ENCODE measurements around the gene RANGAP1.

RANGAP1 gene

GRCh38 chr22:41314821-41315220, 28.8 kb upstream of the RANGAP1 start (continued):
- TF ChIP-seq ZC3H10 (CRISPR knock-in tag; IDR thresholded peaks at IDR 0.05): no peak
- no peak for TF ChIP-seq GLIS3 (CRISPR knock-in tag; IDR thresholded peaks at IDR 0.05)
- TF ChIP-seq, protein P1, sequence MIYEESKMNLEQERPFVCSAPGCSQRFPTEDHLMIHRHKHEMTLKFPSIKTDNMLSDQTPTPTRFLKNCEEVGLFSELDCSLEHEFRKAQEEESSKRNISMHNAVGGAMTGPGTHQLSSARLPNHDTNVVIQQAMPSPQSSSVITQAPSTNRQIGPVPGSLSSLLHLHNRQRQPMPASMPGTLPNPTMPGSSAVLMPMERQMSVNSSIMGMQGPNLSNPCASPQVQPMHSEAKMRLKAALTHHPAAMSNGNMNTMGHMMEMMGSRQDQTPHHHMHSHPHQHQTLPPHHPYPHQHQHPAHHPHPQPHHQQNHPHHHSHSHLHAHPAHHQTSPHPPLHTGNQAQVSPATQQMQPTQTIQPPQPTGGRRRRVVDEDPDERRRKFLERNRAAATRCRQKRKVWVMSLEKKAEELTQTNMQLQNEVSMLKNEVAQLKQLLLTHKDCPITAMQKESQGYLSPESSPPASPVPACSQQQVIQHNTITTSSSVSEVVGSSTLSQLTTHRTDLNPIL (CRISPR knock-in tag; IDR thresholded peaks at IDR 0.05; ENCODE audit: low read depth): no peak
- TF ChIP-seq CSDC2 (CRISPR knock-in tag; IDR thresholded peaks at IDR 0.05): no peak

DNA sequence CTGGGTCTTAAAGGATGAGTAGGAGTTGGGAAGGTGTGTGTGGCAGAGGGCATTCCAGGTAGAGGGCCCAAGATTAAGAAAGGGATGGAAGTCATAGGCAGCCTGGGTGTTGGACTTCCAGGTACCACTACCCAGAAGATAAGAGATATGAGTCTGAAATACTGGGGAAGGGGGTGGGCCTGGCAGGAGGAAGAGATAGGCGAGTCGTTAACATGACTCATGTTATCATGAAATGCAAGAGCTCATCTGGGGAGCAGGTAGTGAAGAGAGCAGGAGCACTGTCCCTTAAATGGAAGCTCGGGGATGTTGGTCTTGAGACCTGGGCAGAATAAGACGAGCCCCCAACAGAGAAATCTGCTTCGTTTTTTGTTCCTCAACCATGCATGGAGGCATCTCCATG, 25.5 kb upstream of the RANGAP1 start:
- ATAC-seq: no peak
- TF ChIP-seq, protein P2, sequence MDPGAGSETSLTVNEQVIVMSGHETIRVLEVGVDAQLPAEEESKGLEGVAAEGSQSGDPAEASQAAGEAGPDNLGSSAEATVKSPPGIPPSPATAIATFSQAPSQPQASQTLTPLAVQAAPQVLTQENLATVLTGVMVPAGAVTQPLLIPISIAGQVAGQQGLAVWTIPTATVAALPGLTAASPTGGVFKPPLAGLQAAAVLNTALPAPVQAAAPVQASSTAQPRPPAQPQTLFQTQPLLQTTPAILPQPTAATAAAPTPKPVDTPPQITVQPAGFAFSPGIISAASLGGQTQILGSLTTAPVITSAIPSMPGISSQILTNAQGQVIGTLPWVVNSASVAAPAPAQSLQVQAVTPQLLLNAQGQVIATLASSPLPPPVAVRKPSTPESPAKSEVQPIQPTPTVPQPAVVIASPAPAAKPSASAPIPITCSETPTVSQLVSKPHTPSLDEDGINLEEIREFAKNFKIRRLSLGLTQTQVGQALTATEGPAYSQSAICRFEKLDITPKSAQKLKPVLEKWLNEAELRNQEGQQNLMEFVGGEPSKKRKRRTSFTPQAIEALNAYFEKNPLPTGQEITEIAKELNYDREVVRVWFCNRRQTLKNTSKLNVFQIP (CRISPR knock-in tag; IDR thresholded peaks at IDR 0.05; ENCODE audit: borderline replicate concordance, low read depth): no peak
- TF ChIP-seq ZFP3 (CRISPR knock-in tag; IDR thresholded peaks at IDR 0.05) (0 out of 2 replicates have a peak, but pooled peaks have one; percentile 48), ZNF565 (CRISPR knock-in tag; conservative IDR thresholded peaks at IDR 0.05; ENCODE audit: low read depth) (no peak)

DNA sequence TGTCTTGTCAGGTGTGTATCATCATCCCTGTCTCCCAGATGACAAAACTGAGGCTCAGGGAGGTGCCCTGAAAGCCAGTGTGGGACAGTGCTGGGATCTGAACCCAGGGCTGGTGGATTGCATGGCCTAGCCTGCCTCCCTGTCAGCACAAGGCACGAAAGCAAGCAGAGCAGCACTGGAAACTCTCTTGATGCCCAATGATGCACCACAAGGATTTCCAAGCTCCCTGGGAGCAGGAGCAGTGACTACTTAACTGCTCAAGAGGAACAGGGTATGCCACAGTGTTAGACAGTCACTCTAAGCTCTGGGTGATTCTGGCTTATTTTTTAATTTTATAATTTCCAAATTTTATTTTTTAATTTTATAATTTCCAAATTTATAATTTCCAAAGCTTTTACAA, 24.3 kb upstream of the RANGAP1 start:
- TF ChIP-seq, protein P2 (CRISPR knock-in tag; IDR thresholded peaks at IDR 0.05; ENCODE audit: borderline replicate concordance, low read depth): no peak
- TF ChIP-seq RARB (CRISPR knock-in tag; IDR thresholded peaks at IDR 0.05): no peak
- TF ChIP-seq TSHZ2 (CRISPR knock-in tag; IDR thresholded peaks at IDR 0.05): no peak
- no peak for TF ChIP-seq OSR1 (CRISPR knock-in tag; IDR thresholded peaks at IDR 0.05)
- no peak for TF ChIP-seq GLIS3 (CRISPR knock-in tag; IDR thresholded peaks at IDR 0.05)
- TF ChIP-seq ZFP30 (CRISPR knock-in tag; IDR thresholded peaks at IDR 0.05): no peak
- TF ChIP-seq BACH2 (CRISPR knock-in tag; IDR thresholded peaks at IDR 0.05; ENCODE audit: borderline replicate concordance): no peak
- TF ChIP-seq ZC3H10 (CRISPR knock-in tag; IDR thresholded peaks at IDR 0.05): no peak
- TF ChIP-seq CSDC2 (CRISPR knock-in tag; IDR thresholded peaks at IDR 0.05): no peak
- TF ChIP-seq, protein P1 (CRISPR knock-in tag; IDR thresholded peaks at IDR 0.05; ENCODE audit: low read depth): no peak
- no peak for TF ChIP-seq SNAI2 (CRISPR knock-in tag; IDR thresholded peaks at IDR 0.05)
- no peak for TF ChIP-seq ZNF565 (CRISPR knock-in tag; conservative IDR thresholded peaks at IDR 0.05; ENCODE audit: low read depth)
- TF ChIP-seq PPARA (CRISPR knock-in tag; IDR thresholded peaks at IDR 0.05; ENCODE audit: borderline replicate concordance): no peak
- no peak for TF ChIP-seq ARNTL (CRISPR knock-in tag; IDR thresholded peaks at IDR 0.05; ENCODE audit: borderline replicate concordance, low read depth)
- TF ChIP-seq, protein P3, sequence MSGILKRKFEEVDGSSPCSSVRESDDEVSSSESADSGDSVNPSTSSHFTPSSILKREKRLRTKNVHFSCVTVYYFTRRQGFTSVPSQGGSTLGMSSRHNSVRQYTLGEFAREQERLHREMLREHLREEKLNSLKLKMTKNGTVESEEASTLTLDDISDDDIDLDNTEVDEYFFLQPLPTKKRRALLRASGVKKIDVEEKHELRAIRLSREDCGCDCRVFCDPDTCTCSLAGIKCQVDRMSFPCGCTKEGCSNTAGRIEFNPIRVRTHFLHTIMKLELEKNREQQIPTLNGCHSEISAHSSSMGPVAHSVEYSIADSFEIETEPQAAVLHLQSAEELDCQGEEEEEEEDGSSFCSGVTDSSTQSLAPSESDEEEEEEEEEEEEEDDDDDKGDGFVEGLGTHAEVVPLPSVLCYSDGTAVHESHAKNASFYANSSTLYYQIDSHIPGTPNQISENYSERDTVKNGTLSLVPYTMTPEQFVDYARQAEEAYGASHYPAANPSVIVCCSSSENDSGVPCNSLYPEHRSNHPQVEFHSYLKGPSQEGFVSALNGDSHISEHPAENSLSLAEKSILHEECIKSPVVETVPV (CRISPR knock-in tag; IDR thresholded peaks at IDR 0.05): no peak
- no peak for TF ChIP-seq ESRRG (CRISPR knock-in tag; IDR thresholded peaks at IDR 0.05)
- ATAC-seq: no peak

- TF ChIP-seq ZFP3 (CRISPR knock-in tag; IDR thresholded peaks at IDR 0.05) (no peak), ZNF8 (CRISPR knock-in tag; IDR thresholded peaks at IDR 0.05) (no peak), PPARA (CRISPR knock-in tag; IDR thresholded peaks at IDR 0.05; ENCODE audit: borderline replicate concordance) (no peak), TSHZ2 (CRISPR knock-in tag; IDR thresholded peaks at IDR 0.05) (no peak)
- no peak for ATAC-seq
These were observed 22.6 kb upstream of the RANGAP1 start for GRCh38 chr22:41308544-41308947.

Measured in SK-N-SH treated with all-trans-retinoic acid at 6 μM for 48 hours (cell line).